HG03095 (cell line): ENCODE data around the gene CEP55.

ENCODE experiments used
- ATAC-seq: cut with Tn5 transposase; IDR thresholded peaks from one replicate; pipeline ENCODE4 v1.9.1; 2021; ENCODE audit warnings: moderate library complexity; ENCODE audit not compliant: unreplicated experiment

CEP55 gene

GRCh38 chr10:93468461-93469213, 27.8 kb upstream of the CEP55 start:
- ATAC-seq = no peak

DNA sequence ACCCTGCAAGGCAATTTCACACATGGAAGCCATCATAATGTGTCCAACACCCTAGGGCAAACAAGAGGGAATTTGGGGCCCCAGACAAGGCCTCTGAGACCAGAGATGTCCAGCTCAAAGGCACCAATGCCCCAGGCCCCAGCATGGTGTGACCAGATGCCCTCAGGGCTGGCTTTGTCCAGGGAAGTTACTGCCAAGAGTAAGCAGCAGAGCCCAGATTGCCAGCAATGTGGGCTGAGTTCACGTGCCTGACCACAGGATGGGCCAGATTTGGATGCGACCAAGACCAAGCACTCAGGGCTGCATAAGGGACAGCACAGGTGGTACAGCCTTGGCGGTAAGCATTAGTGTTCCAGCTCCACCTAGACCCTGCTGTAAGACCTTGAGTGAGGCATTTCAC, 27.0 kb upstream of the CEP55 start:
- no peak for ATAC-seq

- no peak for ATAC-seq
Measured at GRCh38 chr10:93471110-93471651, 25.2 kb upstream of the CEP55 start.

DNA sequence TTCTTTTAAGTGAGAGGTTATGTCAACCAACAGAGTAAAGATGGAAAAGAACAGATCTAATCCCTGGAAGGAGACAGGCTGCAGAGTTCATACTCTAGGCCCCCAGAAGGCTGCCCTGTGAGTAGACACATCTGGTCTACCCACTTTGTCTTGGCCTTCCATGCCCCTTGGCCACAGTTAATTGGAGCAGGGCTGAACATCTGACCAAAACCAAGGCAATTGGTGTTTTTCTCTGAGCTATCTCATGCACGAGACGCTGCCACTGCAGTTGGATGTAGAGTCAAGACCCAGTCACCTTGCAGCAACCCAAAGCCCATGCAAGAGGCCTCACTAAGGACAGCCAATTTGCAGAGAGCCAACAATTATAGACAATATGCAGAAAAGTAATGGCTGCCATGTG, 23.3 kb upstream of the CEP55 start:
- ATAC-seq = no peak

DNA sequence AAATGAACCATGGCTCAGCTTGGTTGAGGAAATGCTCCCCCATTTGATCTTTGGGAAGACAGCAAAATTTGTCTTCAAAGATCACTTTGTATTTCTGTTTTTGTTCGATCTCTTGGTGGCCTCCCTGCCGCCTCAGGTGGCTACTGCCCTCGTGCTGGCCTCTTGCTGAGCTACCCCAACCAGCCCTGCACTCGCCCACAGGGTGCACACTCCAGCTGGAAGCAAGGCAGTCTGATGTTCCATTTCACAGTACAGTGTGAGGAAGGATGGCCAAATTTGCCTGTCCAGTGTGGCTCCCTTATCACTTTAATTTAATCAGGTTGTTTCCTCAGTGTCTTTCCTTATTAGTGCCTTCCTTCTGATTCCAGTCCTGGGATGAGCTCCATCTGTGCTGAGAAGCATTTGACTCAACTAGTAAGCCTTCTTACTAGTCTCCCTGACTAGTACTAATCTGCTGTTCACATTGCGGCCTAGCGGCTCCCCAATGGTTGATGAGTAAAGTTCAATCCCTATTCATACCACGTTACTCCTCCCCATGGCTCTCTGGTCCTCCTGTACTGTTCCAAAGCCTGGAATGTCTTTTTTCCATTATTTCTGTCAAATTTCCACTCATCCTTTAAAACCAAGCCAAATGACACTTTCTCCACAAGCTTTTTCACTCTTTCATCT, 22.5 kb upstream of the CEP55 start:
- no peak for ATAC-seq

DNA sequence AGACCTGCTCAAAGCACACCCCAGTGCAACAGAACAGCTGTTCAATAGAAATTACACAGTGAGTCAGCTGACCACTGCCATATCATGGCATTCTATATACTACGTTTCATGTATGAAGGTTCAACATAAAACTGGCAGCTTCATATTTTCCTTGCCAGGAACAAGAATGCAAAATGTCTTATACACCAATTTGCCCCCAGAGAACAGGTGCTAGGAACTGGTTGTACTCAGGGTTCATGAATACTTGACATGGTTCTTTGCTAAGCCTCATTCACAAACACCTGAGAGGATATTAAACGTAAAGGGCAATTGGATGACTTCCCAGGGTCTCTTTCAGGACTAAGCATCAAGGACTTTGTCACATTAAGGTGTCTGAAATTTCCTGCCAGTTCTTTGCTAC, 21.2 kb upstream of the CEP55 start:
- ATAC-seq = no peak

DNA sequence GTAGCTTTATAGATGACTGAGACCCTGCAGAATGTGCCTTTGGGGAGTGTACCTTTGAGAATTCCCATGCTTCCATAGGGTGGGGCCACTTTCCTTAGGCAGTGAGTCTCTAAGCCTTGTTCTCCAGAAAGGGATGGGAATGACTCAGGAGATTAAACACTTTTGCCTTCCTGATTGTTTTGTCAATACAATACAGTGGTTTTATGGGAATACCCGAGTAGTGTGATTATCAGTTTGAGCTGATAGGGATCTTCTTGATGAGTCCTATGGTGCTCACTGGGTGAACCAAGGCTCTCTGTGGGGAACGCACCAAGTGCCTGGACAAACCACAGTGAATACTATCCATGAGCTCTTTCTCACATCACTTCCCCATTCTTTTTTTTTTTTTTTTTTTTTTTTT, 20.5 kb upstream of the CEP55 start:
- ATAC-seq = no peak

DNA sequence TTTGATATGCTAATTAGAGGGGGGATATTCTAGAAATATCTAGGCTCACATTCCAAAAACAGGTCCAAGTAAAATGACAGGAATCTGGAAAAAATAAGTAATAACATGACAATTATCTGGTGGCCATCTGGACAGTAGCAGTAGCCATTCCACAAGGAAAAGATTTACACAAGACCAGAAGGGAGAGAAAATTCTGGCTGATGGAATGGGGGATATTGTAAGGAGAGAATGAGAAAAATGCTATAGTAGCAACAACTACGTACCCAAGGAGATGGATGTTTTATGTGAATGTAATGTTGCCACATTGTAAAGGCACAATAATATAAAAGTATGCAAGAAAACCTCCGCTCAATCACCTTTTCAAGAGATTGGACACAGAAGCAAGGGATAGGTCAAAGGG, 19.7 kb upstream of the CEP55 start:
- no peak for ATAC-seq

DNA sequence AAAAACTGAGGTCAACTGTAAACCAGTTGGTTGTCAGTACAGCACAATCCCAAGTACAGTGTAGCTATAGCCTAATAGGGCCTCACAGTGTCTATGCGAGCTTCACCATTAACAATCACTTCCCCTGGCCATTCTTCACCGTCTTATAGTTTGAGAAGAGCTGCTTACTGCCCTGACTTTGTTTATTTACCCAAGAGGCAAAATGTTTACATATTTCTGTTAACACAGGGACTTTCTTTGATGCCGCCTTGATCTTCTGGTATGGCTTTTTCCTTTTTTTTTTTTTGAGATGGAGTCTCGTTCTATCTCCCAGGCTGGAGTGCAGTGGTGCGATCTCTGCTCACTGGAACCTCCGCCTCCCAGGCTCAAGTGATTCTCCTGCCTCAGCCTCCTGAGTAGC, 17.5 kb upstream of the CEP55 start:
- no peak for ATAC-seq

DNA sequence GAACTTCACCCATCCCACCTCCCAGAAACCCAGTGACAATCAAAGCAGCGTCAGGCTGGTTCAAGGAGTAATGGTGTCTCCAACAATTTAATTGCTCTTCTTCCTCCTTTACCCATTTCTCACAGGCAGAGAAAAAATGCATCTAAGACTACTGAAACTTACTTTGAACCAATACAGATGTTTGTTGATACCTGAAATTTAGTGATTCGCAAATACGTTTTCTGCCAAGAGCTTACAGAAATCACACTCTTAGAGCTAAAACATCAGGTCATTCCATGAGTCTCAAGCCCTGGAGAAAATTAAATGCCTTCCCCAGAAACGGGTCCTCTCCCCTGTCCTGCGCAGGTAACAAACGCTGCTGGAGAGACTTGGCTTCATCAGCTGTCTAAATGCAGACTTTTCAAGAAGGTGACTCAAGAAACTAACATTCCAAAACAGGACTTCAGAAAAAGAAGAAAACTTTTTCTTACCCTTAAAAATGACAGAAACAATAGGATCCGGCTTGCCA, 14.7 kb upstream of the CEP55 start:
- ATAC-seq = no peak

- ATAC-seq = peak; percentile 79
Measured at GRCh38 chr10:93482145-93482834, 14.1 kb upstream of the CEP55 start, which contains the start of gene MYOF. Gene MYOF (minus strand): TSS chr10:93482334. CDS start chr10:93482194, 140 bp downstream.

DNA sequence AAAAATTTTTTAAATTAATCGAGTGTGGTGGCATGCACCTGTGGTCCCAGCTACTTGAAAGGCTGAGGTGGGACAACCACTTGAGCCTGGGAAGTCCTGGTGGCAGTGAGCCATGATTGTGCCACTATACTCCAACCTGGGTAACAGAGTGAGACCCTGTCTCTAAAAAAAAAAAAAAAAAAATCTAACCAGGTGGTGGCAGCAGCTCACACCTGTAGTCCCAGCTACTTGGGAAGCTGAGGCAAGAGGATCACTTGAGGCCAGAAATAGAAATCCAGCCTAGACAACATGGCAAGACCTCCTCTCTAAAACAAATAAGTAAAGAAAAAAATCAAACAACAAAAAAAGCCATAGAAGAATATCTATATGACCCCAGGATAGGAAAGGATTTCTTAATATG, 10.7 kb upstream of the CEP55 start:
- ATAC-seq = no peak

- no peak for ATAC-seq
Measured at GRCh38 chr10:93488956-93489528, 7.4 kb upstream of the CEP55 start.

DNA sequence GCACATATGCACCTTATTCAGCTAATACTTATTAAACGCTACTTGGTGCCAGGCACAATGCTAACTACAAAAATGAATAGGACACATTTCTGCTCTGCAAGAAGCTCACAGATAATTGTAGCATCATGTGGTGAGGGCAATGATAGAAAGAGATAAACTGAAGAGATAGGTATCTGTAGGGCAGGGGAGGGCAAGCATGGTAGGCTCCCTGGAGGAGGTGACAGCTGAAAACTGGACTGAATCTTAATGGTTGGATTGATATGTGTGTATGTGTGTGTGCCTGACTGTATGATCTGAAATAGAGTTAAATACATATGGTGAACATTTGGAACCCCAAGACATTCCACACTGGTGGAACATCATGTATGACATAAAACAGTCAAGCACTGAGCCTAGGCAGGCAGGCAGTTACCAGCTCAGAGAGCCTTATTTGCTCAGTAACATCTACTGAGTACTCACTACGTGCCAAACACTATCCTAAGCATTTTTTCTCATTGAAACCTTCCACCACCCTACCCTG, 4.8 kb upstream of the CEP55 start:
- ATAC-seq = no peak

- no peak for ATAC-seq
Measured at GRCh38 chr10:93493162-93493561, 3.2 kb upstream of the CEP55 start.

DNA sequence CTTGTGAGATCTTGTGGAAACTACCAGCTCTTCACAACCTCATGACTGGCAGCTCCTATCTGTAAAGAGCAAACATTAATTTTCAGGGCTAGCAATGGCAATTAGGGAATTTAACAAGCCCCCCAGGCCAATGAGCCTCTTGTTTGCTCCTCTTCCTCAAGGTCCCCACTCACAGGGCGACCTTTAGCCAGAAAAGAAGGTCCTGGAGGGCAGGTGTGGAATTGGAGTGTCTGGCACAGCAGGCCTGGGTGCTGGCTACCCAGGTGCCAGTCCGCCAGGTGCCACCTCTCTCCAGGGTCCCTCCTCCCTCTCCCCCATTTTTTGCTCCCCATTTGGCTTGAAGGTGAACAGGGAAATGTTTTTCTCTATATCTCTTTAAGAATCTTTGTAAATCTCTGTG, 1.9 kb upstream of the CEP55 start:
- ATAC-seq = no peak

GRCh38 chr10:93495654-93496321, 624 bp upstream of the CEP55 start:
- ATAC-seq = peak; percentile 23

DNA sequence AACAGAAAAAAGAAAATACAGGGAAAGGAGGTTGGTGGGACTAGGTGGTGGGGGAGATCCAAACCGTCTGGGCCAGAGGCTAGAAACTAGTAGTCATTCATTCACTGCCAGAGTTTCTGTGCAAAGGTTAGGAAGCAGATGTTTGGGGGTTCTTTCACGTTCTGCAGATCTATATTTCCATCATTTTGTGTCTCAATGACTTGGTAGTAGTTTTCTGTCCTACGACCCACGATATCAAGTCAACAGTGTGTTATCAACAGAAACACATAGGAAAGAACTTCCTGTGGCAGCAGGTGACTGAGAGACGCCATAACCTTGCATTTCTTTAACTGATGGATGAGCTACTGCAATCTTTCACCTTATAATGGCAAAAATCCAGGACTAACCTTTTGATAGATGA, 1.8 kb downstream of the CEP55 start:
- no peak for ATAC-seq

DNA sequence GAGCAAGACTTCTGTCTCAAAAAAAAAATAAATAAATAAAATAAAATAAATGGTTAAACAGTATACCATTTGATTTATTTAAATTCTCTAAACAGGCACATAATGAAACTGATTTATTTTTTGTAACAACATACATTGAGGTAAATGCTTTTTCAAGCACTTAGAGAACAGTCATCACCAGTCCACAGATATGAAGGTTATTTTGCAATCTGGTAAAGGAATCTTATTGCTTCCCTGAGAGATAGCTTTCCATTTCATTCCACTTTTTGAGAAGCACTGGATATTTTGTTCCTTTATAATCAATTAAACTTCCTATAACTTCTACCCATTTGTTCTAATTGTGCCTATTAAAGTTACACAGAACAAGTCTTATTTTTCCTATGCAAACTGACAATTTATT, 5.2 kb downstream of the CEP55 start:
- ATAC-seq = no peak

DNA sequence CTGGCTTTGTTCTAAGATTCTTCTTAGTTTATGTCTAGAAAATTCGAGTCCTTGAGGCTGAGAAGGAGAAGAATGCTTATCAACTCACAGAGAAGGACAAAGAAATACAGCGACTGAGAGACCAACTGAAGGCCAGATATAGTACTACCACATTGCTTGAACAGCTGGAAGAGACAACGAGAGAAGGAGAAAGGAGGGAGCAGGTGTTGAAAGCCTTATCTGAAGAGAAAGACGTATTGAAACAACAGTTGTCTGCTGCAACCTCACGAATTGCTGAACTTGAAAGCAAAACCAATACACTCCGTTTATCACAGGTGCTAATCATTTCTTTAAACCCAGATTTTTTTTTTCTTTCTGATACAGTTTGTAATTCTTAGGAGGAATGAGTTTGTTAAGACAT, 6.7 kb downstream of the CEP55 start:
- peak; percentile 88 for ATAC-seq
